VCaP (cell line): ENCODE measurements around the gene OPN4.
"Not testable (repeated sequence)": the region's sequence is repeated elsewhere in the genome, so short reads cannot be mapped to it uniquely, and the experiment has no call there.

Experiments used
- H3K27ac ChIP-seq: fragments of 450-650 bp; 2 replicates; pipeline ENCODE4 v1.5.1; 2017
- TF ChIP-seq, protein P1 (sequence below): fragments of 450-650 bp; conservative IDR thresholded peaks from 2 replicates; pipeline ENCODE4 v1.5.1; 2017; ENCODE audit warnings: mild to moderate bottlenecking, moderate library complexity

OPN4 gene

DNA sequence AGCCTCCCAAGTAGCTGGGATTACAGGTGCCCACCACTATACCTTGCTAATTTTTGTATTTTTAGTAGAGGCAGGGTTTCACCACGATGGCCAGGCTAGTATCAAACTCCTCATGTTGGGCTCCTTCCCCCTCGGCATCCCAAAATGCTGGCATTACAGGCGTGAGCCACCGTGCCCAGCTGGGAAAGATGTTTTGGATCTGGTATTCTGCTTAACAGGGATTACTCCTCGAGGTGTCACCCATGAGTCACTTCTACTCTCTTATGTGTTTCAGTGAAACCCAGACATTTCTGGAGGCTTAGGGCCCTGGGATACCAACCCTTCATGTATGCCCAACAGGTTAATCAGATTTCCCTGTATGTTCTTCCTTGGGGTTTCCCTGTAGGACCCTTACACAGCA is 11.8 kb upstream of the OPN4 start:
- TF ChIP-seq, protein P1, sequence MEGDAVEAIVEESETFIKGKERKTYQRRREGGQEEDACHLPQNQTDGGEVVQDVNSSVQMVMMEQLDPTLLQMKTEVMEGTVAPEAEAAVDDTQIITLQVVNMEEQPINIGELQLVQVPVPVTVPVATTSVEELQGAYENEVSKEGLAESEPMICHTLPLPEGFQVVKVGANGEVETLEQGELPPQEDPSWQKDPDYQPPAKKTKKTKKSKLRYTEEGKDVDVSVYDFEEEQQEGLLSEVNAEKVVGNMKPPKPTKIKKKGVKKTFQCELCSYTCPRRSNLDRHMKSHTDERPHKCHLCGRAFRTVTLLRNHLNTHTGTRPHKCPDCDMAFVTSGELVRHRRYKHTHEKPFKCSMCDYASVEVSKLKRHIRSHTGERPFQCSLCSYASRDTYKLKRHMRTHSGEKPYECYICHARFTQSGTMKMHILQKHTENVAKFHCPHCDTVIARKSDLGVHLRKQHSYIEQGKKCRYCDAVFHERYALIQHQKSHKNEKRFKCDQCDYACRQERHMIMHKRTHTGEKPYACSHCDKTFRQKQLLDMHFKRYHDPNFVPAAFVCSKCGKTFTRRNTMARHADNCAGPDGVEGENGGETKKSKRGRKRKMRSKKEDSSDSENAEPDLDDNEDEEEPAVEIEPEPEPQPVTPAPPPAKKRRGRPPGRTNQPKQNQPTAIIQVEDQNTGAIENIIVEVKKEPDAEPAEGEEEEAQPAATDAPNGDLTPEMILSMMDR = peak; percentile 16; the same call in 1 of the 2 replicates
- no peak overlapping the region for H3K27ac ChIP-seq

DNA sequence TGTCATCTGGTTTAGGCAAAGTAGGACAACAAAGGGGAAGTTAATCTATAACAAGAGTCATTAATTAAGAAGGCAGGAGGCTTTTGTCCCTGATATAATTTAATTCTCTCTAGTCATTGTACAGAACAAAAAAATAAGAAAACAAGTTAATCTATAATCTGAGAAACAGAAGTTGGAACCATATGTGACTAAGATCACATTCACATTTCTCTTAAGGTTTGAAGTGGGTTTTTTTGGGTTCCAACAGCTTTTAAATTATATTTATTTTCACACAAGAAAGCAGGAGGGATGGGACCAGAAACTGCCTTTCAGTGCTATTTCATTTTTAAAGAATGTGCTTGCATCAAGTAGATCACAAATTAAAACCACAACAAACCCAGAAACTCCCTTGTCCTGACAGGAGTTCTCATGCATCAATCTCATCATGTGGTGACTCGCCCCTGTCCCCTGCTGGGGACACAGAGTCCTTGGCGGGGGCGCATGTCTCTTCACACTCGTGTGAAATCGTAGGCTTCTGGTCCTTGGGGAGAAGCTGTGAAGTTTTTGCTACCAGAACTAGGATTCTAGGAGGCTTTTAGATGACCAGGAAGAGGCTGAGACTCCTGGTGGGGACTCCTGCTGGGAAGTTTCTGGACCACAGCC is 10.1 kb upstream of the OPN4 start:
- TF ChIP-seq, protein P1 = no peak
- H3K27ac ChIP-seq = no peak overlapping the region

DNA sequence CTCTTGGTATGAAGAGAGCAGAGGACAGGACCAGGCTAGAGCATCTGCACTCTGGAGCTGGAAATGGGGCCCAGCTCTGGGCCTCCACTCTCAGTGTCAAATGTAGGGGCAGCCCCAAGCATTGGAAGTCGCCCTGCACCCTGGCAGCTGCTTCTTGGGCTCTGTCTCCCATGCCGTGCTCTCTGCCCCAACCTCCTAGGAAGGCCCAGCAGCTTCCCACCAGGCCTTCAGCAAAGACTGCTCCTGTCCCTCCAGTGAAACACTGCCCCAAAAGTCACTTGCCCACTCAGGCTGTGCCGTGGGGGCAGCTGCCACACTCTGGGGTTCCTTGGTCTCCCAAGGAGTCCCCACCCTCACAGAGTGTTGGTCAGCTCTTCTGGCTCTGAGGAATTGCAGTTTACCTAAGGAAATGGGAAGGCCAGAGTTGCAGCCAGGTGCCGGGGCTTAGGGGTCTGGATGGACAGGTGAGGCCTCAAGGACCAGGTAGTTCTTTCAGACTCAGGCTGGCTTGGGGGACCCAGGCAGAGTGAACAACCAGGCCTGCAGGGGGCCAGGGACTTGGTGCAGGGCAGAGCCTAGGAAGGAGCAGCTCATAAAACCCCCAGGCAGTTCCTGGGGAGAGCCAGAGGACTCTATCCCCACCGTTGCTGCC is 9.4 kb upstream of the OPN4 start:
- no peak overlapping the region for H3K27ac ChIP-seq
- TF ChIP-seq, protein P1 = no peak

DNA sequence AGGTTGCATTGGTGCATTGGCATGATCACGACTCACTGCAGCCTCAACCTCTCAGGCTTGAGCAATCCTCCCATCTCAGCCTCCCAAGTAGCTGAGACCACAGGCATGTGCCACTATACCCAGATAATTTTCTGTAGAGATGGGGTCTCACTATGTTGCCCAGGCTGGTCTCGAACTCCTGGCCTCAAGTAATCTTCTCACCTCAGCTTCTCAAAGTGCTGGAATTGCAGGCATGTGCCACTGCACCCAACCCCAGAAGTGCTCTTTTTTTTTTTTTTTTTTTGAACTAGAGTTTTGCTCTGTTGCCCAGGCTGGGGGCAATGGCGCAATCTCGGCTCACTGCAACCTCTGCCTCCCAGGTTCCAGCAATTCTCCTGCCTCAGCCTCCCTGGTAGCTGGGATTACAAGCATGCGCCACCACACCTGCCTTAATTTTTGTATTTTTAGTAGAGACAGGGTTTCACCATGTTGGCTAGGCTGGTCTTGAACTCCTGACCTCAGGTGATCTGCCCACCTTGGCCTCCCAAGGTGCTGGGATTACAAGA is 8.7 kb upstream of the OPN4 start:
- not testable (repeated sequence) for H3K27ac ChIP-seq

DNA sequence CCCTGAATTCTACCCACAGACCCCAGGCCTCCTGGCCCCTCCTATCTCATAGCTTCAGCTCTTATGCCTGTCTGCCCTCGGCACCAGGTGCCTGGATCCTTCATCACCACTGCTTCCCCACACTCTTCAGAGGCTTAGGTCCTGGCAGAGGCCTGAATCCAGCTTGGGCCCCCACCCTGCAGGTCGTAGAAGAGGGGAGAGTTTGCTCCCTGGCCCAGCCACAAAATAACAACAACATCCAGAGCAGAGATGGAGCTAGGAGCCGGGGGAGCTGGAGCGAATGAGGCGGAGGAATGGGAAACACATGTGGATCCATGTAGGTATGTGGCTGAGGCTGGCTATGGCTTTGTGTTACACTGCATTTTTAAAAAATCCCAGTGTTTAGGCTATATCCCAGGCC is 7.8 kb upstream of the OPN4 start:
- TF ChIP-seq, protein P1 = no peak
- no peak overlapping the region for H3K27ac ChIP-seq

DNA sequence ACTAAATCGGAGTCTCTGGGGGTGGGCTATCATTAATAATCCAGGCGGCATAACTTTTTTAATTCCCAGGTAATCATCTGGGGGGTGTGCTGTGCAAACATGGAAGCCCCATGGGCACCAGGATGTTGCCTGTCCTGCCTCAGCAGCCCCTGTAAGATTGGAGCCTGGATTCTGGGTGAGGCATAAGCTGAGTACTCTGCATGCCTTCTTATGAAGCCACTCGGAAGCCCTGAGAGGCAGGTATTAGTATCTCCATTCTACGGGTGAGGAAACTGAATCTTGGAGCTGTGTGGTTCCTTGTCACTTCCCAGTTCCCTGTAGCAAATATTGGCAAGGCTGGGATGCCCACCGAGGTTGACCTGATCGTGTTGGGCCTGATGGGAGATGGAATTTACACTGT is 7.4 kb upstream of the OPN4 start:
- TF ChIP-seq, protein P1 = no peak
- H3K27ac ChIP-seq = no peak overlapping the region

DNA sequence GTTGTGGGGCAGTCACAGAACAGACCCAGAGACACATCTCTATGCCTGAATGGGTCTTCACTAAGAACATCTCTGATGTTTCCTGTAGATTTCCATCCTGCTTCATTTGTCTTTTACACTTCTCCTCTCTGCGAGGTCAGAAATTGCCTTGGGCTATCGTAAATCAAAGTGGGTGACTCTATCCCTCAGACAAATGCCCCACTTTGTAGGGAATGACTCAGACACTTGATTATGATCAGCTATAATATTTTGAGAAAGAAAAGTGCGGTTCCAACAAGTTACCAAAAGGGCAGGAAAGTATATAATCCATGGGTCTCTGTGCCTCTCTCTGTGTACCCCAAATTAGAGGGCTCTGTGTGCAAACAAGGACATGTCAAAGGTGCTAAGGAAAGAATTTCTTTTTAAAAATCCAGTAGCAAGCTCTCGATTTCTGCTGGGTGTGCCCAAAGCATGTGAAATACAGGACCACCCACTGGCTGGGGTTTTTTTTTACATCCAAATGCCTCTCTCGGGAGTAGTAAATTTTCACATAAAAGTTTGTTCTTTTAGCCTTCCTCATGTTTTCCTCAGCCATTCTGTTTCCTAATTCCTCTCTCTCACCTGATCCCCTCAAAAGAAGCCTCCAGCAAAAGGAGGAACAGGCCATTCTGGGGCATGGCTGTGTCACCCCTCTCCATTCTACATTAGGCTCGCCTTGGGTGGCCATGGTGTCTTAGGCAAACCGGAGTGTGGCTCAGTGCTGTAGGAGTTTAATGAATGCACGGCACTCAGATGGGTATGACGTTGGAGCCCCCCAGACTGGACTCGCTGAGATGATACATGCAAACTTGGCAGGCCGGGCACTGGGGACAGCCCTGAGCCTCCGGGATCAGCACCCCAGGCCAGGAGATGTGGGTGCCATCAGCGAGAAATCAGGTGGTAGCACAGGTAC is 6.3 kb upstream of the OPN4 start:
- no peak overlapping the region for H3K27ac ChIP-seq
- TF ChIP-seq, protein P1 = no peak
